ENCODE measurements around the gene OSTF1.

DNA sequence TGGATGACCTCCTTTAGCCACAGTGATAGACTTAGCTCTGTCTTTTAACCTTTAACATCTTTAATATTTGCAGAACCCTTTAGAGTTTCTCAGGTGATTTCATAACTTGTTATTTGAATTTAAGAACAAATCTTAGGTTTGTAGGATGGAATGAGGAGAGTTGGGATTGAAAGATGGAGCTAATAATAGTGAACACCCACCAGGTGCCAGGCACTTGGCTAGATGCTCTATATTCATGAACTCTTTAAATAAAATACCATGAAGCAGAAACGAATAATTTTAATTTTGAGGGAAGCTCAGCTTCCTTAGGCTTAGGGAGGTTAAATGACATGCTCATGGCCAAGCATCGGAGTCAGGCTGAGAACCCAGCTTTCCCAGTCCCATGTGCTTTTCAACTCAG lies 40.8 kb upstream of the OSTF1 start:
- TF ChIP-seq, protein P1, sequence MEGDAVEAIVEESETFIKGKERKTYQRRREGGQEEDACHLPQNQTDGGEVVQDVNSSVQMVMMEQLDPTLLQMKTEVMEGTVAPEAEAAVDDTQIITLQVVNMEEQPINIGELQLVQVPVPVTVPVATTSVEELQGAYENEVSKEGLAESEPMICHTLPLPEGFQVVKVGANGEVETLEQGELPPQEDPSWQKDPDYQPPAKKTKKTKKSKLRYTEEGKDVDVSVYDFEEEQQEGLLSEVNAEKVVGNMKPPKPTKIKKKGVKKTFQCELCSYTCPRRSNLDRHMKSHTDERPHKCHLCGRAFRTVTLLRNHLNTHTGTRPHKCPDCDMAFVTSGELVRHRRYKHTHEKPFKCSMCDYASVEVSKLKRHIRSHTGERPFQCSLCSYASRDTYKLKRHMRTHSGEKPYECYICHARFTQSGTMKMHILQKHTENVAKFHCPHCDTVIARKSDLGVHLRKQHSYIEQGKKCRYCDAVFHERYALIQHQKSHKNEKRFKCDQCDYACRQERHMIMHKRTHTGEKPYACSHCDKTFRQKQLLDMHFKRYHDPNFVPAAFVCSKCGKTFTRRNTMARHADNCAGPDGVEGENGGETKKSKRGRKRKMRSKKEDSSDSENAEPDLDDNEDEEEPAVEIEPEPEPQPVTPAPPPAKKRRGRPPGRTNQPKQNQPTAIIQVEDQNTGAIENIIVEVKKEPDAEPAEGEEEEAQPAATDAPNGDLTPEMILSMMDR (IDR thresholded peaks at IDR 0.05; ENCODE audit: poor library complexity): no peak
- TF ChIP-seq EZH2 (IDR thresholded peaks at IDR 0.05; ENCODE audit: borderline replicate concordance): no peak
- no peak for TF ChIP-seq EZH2phosphoT487 (IDR thresholded peaks at IDR 0.05; ENCODE audit: low read depth, severe bottlenecking, unreplicated experiment)

Measured in hepatocyte (in vitro differentiated cells).